ENCODE measurements around the gene MORN3.

DNA sequence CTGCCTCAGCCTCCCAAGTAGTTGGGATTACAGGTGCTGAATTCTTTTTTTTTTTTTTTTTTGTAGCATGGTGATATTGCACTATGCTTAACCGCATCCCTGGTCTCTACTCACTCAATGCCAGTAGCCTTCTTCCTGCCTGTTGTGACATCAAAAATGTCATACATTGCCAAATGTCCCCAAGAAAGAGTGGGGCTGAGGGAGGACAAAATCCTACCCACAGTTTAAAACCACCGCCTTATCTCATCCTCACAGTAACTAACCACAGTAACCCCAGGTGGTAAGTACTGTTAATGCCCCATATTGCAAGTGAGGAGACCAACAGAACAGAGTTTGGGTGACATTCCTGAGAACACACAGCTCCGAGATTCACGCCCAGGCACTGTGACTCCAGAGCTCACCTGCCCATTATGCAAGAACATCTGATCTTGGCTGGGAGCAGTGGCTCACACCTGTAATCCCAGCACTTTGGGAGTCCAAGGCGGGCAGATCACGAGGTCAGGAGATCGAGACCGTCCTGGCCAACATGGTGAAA is 19.6 kb downstream of the MORN3 start:
- TF ChIP-seq, protein P1, sequence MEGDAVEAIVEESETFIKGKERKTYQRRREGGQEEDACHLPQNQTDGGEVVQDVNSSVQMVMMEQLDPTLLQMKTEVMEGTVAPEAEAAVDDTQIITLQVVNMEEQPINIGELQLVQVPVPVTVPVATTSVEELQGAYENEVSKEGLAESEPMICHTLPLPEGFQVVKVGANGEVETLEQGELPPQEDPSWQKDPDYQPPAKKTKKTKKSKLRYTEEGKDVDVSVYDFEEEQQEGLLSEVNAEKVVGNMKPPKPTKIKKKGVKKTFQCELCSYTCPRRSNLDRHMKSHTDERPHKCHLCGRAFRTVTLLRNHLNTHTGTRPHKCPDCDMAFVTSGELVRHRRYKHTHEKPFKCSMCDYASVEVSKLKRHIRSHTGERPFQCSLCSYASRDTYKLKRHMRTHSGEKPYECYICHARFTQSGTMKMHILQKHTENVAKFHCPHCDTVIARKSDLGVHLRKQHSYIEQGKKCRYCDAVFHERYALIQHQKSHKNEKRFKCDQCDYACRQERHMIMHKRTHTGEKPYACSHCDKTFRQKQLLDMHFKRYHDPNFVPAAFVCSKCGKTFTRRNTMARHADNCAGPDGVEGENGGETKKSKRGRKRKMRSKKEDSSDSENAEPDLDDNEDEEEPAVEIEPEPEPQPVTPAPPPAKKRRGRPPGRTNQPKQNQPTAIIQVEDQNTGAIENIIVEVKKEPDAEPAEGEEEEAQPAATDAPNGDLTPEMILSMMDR (IDR thresholded peaks at IDR 0.05): no peak
- TF ChIP-seq MAZ (IDR thresholded peaks at IDR 0.05; ENCODE audit: borderline replicate concordance, low read depth, low read length) (no peak), CEBPB (IDR thresholded peaks at IDR 0.05) (no peak), TP53 (CRISPR knock-in tag; IDR thresholded peaks at IDR 0.05) (no peak), ATOH8 (CRISPR knock-in tag; IDR thresholded peaks at IDR 0.05; ENCODE audit: low read depth) (no peak), ZFP36 (IDR thresholded peaks at IDR 0.05; ENCODE audit: borderline replicate concordance, partially characterized antibody) (no peak), NFE2L2 (conservative IDR thresholded peaks at IDR 0.05; ENCODE audit: low read length) (no peak), POLR2AphosphoS2 (conservative IDR thresholded peaks at IDR 0.05; ENCODE audit: low read length) (no peak)
- TF ChIP-seq, protein P2, sequence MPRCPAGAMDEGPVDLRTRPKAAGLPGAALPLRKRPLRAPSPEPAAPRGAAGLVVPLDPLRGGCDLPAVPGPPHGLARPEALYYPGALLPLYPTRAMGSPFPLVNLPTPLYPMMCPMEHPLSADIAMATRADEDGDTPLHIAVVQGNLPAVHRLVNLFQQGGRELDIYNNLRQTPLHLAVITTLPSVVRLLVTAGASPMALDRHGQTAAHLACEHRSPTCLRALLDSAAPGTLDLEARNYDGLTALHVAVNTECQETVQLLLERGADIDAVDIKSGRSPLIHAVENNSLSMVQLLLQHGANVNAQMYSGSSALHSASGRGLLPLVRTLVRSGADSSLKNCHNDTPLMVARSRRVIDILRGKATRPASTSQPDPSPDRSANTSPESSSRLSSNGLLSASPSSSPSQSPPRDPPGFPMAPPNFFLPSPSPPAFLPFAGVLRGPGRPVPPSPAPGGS (IDR thresholded peaks at IDR 0.05): no peak
- TF ChIP-seq, protein P3, sequence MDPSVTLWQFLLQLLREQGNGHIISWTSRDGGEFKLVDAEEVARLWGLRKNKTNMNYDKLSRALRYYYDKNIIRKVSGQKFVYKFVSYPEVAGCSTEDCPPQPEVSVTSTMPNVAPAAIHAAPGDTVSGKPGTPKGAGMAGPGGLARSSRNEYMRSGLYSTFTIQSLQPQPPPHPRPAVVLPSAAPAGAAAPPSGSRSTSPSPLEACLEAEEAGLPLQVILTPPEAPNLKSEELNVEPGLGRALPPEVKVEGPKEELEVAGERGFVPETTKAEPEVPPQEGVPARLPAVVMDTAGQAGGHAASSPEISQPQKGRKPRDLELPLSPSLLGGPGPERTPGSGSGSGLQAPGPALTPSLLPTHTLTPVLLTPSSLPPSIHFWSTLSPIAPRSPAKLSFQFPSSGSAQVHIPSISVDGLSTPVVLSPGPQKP (IDR thresholded peaks at IDR 0.05; ENCODE audit: low read depth, low read length): no peak
- TF ChIP-seq, protein P4, sequence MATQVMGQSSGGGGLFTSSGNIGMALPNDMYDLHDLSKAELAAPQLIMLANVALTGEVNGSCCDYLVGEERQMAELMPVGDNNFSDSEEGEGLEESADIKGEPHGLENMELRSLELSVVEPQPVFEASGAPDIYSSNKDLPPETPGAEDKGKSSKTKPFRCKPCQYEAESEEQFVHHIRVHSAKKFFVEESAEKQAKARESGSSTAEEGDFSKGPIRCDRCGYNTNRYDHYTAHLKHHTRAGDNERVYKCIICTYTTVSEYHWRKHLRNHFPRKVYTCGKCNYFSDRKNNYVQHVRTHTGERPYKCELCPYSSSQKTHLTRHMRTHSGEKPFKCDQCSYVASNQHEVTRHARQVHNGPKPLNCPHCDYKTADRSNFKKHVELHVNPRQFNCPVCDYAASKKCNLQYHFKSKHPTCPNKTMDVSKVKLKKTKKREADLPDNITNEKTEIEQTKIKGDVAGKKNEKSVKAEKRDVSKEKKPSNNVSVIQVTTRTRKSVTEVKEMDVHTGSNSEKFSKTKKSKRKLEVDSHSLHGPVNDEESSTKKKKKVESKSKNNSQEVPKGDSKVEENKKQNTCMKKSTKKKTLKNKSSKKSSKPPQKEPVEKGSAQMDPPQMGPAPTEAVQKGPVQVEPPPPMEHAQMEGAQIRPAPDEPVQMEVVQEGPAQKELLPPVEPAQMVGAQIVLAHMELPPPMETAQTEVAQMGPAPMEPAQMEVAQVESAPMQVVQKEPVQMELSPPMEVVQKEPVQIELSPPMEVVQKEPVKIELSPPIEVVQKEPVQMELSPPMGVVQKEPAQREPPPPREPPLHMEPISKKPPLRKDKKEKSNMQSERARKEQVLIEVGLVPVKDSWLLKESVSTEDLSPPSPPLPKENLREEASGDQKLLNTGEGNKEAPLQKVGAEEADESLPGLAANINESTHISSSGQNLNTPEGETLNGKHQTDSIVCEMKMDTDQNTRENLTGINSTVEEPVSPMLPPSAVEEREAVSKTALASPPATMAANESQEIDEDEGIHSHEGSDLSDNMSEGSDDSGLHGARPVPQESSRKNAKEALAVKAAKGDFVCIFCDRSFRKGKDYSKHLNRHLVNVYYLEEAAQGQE (IDR thresholded peaks at IDR 0.05): no peak
